ENCODE measurements around the gene KCNQ1OT1.

Gene KCNQ1OT1

DNA sequence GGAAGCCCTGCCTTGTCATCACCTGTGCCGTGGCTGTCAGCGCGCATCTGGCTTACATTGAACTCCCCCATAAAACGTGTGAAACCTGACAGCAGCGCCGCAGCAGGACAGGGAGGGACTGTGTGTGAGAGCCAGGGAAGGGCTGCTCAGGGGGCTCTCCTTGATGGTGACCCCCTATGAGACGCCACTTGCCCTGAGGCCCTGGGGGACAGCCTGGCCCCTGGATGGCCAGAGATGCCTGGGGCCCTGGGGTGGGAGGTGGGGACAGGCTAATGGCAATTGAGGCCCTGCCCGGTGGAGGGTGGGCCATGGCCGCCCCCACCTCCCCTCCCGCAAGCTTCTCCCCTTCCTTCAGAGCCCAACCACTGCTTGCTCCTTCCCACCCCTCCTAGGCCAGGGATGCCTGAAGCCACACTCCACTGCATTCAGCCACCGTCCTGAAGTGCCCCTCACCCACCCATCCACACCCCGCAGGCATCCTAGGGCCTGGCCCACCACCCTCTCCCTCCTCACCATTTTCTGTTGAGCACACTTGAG lies 35.3 kb upstream of the KCNQ1OT1 start:
- no peak overlapping the region for H3K9ac ChIP-seq (ENCODE audit: low read length)
- H3K36me3 ChIP-seq (ENCODE audit: insufficient read depth, low read length) = no peaks in the 10 kb centered on the region
- H3K4me1 ChIP-seq (ENCODE audit: insufficient read depth, low read length, severe bottlenecking) = no peaks in the 10 kb centered on the region
- no peaks in the 10 kb centered on the region for H4K20me1 ChIP-seq (ENCODE audit: insufficient read depth, low read length)
- TF ChIP-seq, protein P1, sequence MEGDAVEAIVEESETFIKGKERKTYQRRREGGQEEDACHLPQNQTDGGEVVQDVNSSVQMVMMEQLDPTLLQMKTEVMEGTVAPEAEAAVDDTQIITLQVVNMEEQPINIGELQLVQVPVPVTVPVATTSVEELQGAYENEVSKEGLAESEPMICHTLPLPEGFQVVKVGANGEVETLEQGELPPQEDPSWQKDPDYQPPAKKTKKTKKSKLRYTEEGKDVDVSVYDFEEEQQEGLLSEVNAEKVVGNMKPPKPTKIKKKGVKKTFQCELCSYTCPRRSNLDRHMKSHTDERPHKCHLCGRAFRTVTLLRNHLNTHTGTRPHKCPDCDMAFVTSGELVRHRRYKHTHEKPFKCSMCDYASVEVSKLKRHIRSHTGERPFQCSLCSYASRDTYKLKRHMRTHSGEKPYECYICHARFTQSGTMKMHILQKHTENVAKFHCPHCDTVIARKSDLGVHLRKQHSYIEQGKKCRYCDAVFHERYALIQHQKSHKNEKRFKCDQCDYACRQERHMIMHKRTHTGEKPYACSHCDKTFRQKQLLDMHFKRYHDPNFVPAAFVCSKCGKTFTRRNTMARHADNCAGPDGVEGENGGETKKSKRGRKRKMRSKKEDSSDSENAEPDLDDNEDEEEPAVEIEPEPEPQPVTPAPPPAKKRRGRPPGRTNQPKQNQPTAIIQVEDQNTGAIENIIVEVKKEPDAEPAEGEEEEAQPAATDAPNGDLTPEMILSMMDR (IDR thresholded peaks at IDR 0.05; ENCODE audit: low read length) = no peak
- TF ChIP-seq EZH2 (IDR thresholded peaks at IDR 0.05; ENCODE audit: borderline replicate concordance, low read length) = no peak
- no peaks in the 10 kb centered on the region for H3K9me3 ChIP-seq (ENCODE audit: low read length)
- no peaks in the 10 kb centered on the region for H3K9me2 ChIP-seq (ENCODE audit: low read depth, low read length)
- H3K27me3 ChIP-seq (ENCODE audit: insufficient read depth, low read length) = no peaks in the 10 kb centered on the region
- H3K27ac ChIP-seq (ENCODE audit: low read depth, low read length, poor library complexity, severe bottlenecking) = no peak overlapping the region
- no peak overlapping the region for H3K4me3 ChIP-seq (ENCODE audit: low read depth, low read length, poor library complexity, severe bottlenecking)
- no peaks in the 10 kb centered on the region for H3K79me2 ChIP-seq (ENCODE audit: insufficient read depth, low read length)
- no peak overlapping the region for H3K4me2 ChIP-seq (ENCODE audit: low read length)
- no peaks in the 10 kb centered on the region for H3F3A ChIP-seq (ENCODE audit: insufficient read depth, low read length)
- no peak overlapping the region for H2AFZ ChIP-seq (ENCODE audit: low read length)

- Histone ChIP-seq H3K4me1 (ENCODE audit: insufficient read depth, low read length, severe bottlenecking) (no peaks in the 10 kb centered on the region), H3F3A (ENCODE audit: insufficient read depth, low read length) (no peaks in the 10 kb centered on the region), H4K20me1 (ENCODE audit: insufficient read depth, low read length) (no peaks in the 10 kb centered on the region), H3K4me3 (ENCODE audit: low read depth, low read length, poor library complexity, severe bottlenecking) (no peak overlapping the region), H3K79me2 (ENCODE audit: insufficient read depth, low read length) (no peaks in the 10 kb centered on the region), H3K36me3 (ENCODE audit: insufficient read depth, low read length) (no peaks in the 10 kb centered on the region), H3K27me3 (ENCODE audit: insufficient read depth, low read length) (no peaks in the 10 kb centered on the region), H3K4me2 (ENCODE audit: low read length) (no peak overlapping the region), H3K9me3 (ENCODE audit: low read length) (no peaks in the 10 kb centered on the region), H3K9me2 (ENCODE audit: low read depth, low read length) (no peaks in the 10 kb centered on the region), H2AFZ (ENCODE audit: low read length) (no peak overlapping the region), H3K27ac (ENCODE audit: low read depth, low read length, poor library complexity, severe bottlenecking) (no peak overlapping the region), H3K9ac (ENCODE audit: low read length) (no peak overlapping the region)
- TF ChIP-seq, protein P1 (IDR thresholded peaks at IDR 0.05; ENCODE audit: low read length) = no peak
- TF ChIP-seq EZH2 (IDR thresholded peaks at IDR 0.05; ENCODE audit: borderline replicate concordance, low read length) = no peak
Observed at GRCh38 chr11:2734181-2735052, 34.6 kb upstream of the KCNQ1OT1 start.

DNA sequence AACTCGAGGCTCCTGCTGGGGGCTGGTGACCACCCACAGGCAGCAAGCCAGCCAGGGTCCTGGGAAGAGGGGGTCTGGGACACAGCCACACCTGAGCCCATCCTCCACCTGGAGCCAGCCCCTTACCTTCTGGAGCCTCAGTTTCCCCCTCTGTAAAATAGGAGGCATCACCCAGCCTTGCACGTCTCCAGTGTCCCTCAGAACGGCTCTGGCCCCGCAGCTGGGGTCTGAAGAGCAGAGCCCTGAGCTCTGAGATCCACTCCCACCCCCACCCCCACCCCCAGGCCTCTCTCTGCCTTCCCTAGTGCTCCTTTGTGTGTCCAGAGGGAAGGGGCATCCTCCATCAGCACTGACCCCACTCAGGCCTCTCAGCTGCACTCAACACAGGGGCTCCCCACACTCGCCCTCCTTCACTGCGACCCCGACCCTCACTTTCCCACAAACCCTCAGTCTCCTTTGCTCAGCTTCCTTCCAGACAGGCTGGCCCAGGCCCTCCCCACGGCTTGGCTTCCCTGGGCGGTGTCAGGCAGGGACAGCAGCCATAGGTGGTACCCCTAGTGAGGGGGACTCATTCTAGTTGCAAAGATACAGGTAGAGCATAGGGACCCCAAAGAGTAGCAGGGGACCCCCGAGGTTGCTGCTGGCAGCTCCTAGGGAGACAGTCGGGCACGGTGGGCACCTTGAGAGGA lies 33.3 kb upstream of the KCNQ1OT1 start:
- Histone ChIP-seq H3K9ac (ENCODE audit: low read length) (no peak overlapping the region), H3K4me1 (ENCODE audit: insufficient read depth, low read length, severe bottlenecking) (no peaks in the 10 kb centered on the region), H3K36me3 (ENCODE audit: insufficient read depth, low read length) (no peaks in the 10 kb centered on the region), H3F3A (ENCODE audit: insufficient read depth, low read length) (no peaks in the 10 kb centered on the region), H3K79me2 (ENCODE audit: insufficient read depth, low read length) (no peaks in the 10 kb centered on the region), H3K27ac (ENCODE audit: low read depth, low read length, poor library complexity, severe bottlenecking) (no peak overlapping the region), H2AFZ (ENCODE audit: low read length) (no peak overlapping the region), H4K20me1 (ENCODE audit: insufficient read depth, low read length) (no peaks in the 10 kb centered on the region), H3K27me3 (ENCODE audit: insufficient read depth, low read length) (no peaks in the 10 kb centered on the region), H3K4me2 (ENCODE audit: low read length) (no peak overlapping the region), H3K9me3 (ENCODE audit: low read length) (no peaks in the 10 kb centered on the region), H3K9me2 (ENCODE audit: low read depth, low read length) (no peaks in the 10 kb centered on the region), H3K4me3 (ENCODE audit: low read depth, low read length, poor library complexity, severe bottlenecking) (no peak overlapping the region)
- TF ChIP-seq, protein P1 (IDR thresholded peaks at IDR 0.05; ENCODE audit: low read length) = no peak
- no peak for TF ChIP-seq EZH2 (IDR thresholded peaks at IDR 0.05; ENCODE audit: borderline replicate concordance, low read length)

Measured in OCI-LY1 (cell line).